Measurements from ENCODE around the gene TUBGCP2. TPM values are rescaled to one million over a fixed set of nuclear protein-coding genes. Genes with fewer than 3 reads are reported as not detected.

TUBGCP2 gene
- total and polyA plus RNA-seq, 2 of the 13 experiments (the other 11 are each of a cell fraction or from before 2014, with no cell fraction given): 21.3 to 34.5 TPM

DNA sequence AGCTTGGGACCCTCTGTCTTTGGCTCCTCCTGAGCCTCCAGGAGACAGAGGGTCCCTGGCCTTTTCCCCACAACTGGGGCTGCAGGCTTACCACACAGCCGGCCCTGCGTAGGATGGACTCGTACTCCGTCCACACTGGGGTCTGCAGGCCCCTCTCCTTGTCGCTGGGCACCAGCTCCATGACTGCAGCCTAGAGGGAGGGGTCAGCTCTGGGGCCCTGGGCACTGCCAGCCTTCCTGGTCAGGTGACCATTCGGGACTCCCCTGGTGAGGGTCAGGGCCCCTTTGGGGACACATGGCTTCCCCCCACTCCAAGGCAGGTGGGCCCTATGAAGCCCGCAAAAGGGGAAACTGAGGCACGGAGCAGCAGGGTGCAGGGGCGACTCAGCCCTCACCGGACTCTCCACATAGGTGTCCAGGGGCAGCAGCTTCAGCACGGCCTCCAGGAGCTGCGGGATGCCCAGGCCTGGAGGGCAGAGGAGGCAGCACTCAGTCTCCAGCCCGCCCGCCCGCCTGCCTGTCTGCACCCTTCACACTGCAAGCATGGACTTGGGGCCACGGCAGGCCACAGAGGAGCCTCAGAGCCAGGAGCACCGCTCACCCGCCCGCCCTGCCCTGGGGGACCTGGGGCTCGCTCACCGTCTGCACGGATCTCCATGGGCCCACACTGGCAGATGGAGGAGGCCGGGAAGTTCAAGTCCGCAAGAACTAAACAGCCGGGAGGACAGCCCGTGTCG, 48.0 kb upstream of the TUBGCP2 start (continued):
- TF ChIP-seq, protein P1, sequence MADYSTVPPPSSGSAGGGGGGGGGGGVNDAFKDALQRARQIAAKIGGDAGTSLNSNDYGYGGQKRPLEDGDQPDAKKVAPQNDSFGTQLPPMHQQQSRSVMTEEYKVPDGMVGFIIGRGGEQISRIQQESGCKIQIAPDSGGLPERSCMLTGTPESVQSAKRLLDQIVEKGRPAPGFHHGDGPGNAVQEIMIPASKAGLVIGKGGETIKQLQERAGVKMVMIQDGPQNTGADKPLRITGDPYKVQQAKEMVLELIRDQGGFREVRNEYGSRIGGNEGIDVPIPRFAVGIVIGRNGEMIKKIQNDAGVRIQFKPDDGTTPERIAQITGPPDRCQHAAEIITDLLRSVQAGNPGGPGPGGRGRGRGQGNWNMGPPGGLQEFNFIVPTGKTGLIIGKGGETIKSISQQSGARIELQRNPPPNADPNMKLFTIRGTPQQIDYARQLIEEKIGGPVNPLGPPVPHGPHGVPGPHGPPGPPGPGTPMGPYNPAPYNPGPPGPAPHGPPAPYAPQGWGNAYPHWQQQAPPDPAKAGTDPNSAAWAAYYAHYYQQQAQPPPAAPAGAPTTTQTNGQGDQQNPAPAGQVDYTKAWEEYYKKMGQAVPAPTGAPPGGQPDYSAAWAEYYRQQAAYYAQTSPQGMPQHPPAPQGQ (CRISPR knock-in tag; IDR thresholded peaks at IDR 0.05; ENCODE audit: borderline replicate concordance): no peak
- TF ChIP-seq, protein P2, sequence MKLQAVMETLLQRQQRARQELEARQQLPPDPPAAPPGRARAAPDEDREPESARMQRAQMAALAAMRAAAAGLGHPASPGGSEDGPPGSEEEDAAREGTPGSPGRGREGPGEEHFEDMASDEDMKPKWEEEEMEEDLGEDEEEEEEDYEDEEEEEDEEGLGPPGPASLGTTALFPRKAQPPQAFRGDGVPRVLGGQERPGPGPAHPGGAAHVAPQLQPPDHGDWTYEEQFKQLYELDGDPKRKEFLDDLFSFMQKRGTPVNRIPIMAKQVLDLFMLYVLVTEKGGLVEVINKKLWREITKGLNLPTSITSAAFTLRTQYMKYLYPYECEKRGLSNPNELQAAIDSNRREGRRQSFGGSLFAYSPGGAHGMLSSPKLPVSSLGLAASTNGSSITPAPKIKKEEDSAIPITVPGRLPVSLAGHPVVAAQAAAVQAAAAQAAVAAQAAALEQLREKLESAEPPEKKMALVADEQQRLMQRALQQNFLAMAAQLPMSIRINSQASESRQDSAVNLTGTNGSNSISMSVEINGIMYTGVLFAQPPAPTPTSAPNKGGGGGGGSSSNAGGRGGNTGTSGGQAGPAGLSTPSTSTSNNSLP (IDR thresholded peaks at IDR 0.05; ENCODE audit: low read depth, low read length): no peak
- no peak for TF ChIP-seq HNF4A (CRISPR knock-in tag; IDR thresholded peaks at IDR 0.05)
- no peak for TF ChIP-seq ZNF761 (CRISPR knock-in tag; conservative IDR thresholded peaks at IDR 0.05)
- TF ChIP-seq ZNF260 (CRISPR knock-in tag; IDR thresholded peaks at IDR 0.05; ENCODE audit: borderline replicate concordance, low read depth): no peak
- no peak for TF ChIP-seq TEAD3 (CRISPR knock-in tag; optimal IDR thresholded peaks at IDR 0.05; ENCODE audit: borderline replicate concordance)
- TF ChIP-seq, protein P3, sequence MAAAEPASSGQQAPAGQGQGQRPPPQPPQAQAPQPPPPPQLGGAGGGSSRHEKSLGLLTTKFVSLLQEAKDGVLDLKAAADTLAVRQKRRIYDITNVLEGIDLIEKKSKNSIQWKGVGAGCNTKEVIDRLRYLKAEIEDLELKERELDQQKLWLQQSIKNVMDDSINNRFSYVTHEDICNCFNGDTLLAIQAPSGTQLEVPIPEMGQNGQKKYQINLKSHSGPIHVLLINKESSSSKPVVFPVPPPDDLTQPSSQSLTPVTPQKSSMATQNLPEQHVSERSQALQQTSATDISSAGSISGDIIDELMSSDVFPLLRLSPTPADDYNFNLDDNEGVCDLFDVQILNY (CRISPR knock-in tag; conservative IDR thresholded peaks at IDR 0.05): no peak
- TF ChIP-seq, protein P4, sequence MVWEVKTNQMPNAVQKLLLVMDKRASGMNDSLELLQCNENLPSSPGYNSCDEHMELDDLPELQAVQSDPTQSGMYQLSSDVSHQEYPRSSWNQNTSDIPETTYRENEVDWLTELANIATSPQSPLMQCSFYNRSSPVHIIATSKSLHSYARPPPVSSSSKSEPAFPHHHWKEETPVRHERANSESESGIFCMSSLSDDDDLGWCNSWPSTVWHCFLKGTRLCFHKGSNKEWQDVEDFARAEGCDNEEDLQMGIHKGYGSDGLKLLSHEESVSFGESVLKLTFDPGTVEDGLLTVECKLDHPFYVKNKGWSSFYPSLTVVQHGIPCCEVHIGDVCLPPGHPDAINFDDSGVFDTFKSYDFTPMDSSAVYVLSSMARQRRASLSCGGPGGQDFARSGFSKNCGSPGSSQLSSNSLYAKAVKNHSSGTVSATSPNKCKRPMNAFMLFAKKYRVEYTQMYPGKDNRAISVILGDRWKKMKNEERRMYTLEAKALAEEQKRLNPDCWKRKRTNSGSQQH (CRISPR knock-in tag; IDR thresholded peaks at IDR 0.05; ENCODE audit: low read depth): no peak
- TF ChIP-seq, protein P5, sequence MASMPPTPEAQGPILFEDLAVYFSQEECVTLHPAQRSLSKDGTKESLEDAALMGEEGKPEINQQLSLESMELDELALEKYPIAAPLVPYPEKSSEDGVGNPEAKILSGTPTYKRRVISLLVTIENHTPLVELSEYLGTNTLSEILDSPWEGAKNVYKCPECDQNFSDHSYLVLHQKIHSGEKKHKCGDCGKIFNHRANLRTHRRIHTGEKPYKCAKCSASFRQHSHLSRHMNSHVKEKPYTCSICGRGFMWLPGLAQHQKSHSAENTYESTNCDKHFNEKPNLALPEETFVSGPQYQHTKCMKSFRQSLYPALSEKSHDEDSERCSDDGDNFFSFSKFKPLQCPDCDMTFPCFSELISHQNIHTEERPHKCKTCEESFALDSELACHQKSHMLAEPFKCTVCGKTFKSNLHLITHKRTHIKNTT (CRISPR knock-in tag; IDR thresholded peaks at IDR 0.05): no peak
- TF ChIP-seq, protein P6, sequence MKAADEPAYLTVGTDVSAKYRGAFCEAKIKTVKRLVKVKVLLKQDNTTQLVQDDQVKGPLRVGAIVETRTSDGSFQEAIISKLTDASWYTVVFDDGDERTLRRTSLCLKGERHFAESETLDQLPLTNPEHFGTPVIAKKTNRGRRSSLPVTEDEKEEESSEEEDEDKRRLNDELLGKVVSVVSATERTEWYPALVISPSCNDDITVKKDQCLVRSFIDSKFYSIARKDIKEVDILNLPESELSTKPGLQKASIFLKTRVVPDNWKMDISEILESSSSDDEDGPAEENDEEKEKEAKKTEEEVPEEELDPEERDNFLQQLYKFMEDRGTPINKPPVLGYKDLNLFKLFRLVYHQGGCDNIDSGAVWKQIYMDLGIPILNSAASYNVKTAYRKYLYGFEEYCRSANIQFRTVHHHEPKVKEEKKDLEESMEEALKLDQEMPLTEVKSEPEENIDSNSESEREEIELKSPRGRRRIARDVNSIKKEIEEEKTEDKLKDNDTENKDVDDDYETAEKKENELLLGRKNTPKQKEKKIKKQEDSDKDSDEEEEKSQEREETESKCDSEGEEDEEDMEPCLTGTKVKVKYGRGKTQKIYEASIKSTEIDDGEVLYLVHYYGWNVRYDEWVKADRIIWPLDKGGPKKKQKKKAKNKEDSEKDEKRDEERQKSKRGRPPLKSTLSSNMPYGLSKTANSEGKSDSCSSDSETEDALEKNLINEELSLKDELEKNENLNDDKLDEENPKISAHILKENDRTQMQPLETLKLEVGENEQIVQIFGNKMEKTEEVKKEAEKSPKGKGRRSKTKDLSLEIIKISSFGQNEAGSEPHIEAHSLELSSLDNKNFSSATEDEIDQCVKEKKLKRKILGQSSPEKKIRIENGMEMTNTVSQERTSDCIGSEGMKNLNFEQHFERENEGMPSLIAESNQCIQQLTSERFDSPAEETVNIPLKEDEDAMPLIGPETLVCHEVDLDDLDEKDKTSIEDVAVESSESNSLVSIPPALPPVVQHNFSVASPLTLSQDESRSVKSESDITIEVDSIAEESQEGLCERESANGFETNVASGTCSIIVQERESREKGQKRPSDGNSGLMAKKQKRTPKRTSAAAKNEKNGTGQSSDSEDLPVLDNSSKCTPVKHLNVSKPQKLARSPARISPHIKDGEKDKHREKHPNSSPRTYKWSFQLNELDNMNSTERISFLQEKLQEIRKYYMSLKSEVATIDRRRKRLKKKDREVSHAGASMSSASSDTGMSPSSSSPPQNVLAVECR (CRISPR knock-in tag; IDR thresholded peaks at IDR 0.05; ENCODE audit: borderline replicate concordance): no peak; the same call in 1 of the 2 replicates
- no peak for TF ChIP-seq MTF2 (CRISPR knock-in tag; IDR thresholded peaks at IDR 0.05; ENCODE audit: borderline replicate concordance)
- TF ChIP-seq, protein P7, sequence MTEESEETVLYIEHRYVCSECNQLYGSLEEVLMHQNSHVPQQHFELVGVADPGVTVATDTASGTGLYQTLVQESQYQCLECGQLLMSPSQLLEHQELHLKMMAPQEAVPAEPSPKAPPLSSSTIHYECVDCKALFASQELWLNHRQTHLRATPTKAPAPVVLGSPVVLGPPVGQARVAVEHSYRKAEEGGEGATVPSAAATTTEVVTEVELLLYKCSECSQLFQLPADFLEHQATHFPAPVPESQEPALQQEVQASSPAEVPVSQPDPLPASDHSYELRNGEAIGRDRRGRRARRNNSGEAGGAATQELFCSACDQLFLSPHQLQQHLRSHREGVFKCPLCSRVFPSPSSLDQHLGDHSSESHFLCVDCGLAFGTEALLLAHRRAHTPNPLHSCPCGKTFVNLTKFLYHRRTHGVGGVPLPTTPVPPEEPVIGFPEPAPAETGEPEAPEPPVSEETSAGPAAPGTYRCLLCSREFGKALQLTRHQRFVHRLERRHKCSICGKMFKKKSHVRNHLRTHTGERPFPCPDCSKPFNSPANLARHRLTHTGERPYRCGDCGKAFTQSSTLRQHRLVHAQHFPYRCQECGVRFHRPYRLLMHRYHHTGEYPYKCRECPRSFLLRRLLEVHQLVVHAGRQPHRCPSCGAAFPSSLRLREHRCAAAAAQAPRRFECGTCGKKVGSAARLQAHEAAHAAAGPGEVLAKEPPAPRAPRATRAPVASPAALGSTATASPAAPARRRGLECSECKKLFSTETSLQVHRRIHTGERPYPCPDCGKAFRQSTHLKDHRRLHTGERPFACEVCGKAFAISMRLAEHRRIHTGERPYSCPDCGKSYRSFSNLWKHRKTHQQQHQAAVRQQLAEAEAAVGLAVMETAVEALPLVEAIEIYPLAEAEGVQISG (CRISPR knock-in tag; IDR thresholded peaks at IDR 0.05): no peak
- 0 out of 4 replicates have a peak, but pooled peaks of 1 of the 2 experiments have one; percentile 1 for TF ChIP-seq POLR2A (IDR thresholded peaks at IDR 0.05; ENCODE audit: insufficient read depth in 1 of 2, low read depth in 2 of 2, low read length in 2 of 2)
